AG04449 (cell line): Measurements from ENCODE around the gene BHLHE23.
"Not testable (repeated sequence)": the region's sequence is repeated elsewhere in the genome, so short reads cannot be mapped to it uniquely, and the experiment has no call there.

Experiments used
- CTCF ChIA-PET: fragments of 350-600 bp; formaldehyde crosslinking; extraction: SDS; loops from one replicate; lab custom pipeline; 2021; ENCODE audit warnings: antibody characterized with exemption; lab: Yijun Ruan, JAX
- POLR2A ChIA-PET: fragments of 400-600, 350-600 bp; formaldehyde crosslinking; extraction: SDS; loops from one replicate; lab custom pipeline; 2020; ENCODE audit warnings: antibody characterized with exemption, inconsistent platforms; lab: Yijun Ruan, JAX
- DNase-seq: peaks from one replicate; pipeline ENCODE4 v3.0.0-alpha.2; 2010; ENCODE audit warnings: low read depth, low spot score
- H3K4me3 ChIP-seq: 2 replicates; pipeline ENCODE4 v1.5.1; 2011; ENCODE audit warnings: low read depth, mild to moderate bottlenecking, control low read depth, low read length
- TF ChIP-seq, protein P1 (sequence below): IDR thresholded peaks from one replicate; pipeline ENCODE4 v1.5.1; 2011; ENCODE audit warnings: mild to moderate bottlenecking, moderate library complexity, low read length, control low read depth, inconsistent platforms; ENCODE audit not compliant: insufficient read depth; ENCODE audit errors: missing control alignments

The BHLHE23 gene

GRCh38 chr20:62963614-62964397 lies 43.0 kb downstream of the BHLHE23 start:
- H3K4me3 ChIP-seq: no peak overlapping the region
- ChIA-PET CTCF (interaction anchor here (0.7 to 1.7 kb wide), 3 partner anchors 9 to 48 kb away, joined by 4 to 7 read pairs (median 4); no protein-coding TSS in a partner anchor), POLR2A (no interaction called here)
- no peak for DNase-seq
- TF ChIP-seq, protein P1, sequence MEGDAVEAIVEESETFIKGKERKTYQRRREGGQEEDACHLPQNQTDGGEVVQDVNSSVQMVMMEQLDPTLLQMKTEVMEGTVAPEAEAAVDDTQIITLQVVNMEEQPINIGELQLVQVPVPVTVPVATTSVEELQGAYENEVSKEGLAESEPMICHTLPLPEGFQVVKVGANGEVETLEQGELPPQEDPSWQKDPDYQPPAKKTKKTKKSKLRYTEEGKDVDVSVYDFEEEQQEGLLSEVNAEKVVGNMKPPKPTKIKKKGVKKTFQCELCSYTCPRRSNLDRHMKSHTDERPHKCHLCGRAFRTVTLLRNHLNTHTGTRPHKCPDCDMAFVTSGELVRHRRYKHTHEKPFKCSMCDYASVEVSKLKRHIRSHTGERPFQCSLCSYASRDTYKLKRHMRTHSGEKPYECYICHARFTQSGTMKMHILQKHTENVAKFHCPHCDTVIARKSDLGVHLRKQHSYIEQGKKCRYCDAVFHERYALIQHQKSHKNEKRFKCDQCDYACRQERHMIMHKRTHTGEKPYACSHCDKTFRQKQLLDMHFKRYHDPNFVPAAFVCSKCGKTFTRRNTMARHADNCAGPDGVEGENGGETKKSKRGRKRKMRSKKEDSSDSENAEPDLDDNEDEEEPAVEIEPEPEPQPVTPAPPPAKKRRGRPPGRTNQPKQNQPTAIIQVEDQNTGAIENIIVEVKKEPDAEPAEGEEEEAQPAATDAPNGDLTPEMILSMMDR: no peak

DNA sequence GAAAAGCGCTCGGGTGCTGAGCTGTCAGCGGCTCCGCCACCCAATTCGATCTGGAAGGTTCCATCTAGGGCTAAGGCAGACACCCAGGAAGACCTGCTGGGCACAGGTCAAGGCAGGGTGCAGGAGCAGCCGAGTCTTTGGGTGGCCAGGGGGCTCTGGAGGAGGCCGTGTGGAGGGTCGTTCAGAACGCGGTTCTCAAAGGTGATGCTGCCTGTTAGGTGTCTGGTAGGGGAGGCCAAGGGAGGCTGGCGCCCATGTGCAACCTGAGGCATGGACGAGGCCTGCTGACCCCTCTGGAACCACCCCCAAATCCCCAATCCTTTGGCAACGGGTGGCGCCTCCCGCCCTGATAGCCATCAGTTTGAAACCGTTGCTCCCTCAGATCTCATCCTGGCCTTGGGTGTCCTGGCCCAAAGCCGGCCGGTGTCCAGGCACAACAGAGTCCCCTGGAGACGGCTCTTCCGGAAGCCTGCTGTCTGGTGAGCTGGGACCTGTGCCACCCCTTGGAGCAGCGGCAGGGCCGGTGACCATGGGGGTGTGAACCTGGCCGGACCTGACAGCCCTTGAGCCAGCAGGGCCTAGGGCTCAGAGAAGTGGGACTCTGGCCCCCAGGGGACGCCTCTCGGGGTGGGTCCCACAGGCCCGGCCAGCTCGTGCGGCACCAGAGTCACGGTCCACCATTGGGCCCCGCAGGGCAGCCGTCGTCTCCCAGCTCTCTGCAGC lies 43.7 kb downstream of the BHLHE23 start:
- ChIA-PET POLR2A (no interaction called here), CTCF (interaction anchor here (1.2 to 1.7 kb wide), 2 partner anchors 9 kb away, joined by 4 to 7 read pairs; no protein-coding TSS in a partner anchor)
- no peak overlapping the region for H3K4me3 ChIP-seq

GRCh38 chr20:62962221-62962879 lies 44.4 kb downstream of the BHLHE23 start:
- ChIA-PET POLR2A (no interaction called here), CTCF (interaction anchor here (1.0 to 1.5 kb wide), 3 partner anchors 8 to 11 kb away, joined by 3 to 7 read pairs (median 4); no protein-coding TSS in a partner anchor)
- TF ChIP-seq, protein P1: no peak
- no peak overlapping the region for H3K4me3 ChIP-seq
- no peak for DNase-seq

More for the DNA sequence above, 43.7 kb downstream of the BHLHE23 start:
- DNase-seq: no peak
- TF ChIP-seq, protein P1: no peak

DNA sequence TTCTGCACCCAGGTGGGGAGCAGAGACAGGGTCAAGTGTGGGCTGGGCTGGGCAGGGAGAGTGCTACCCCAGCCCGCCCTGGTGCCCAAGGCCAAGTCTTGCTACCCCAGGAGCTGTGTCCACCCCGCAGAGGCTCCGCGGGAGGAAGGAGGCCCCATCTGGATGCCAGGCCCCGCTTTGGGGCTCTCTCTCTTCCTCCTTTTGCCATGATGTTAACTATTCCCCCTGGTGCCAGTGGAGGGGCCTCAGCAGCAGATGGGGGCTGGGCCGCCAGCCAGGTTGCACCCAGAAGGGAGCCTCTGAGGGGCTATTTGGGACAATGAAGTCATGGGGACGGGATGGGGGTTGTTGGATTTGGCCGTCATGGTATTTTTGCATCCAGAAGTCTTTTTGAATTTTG lies 45.0 kb downstream of the BHLHE23 start:
- DNase-seq: no peak
- TF ChIP-seq, protein P1: no peak
- ChIA-PET POLR2A (no interaction called here), CTCF (interaction anchor here (1.0 to 1.5 kb wide), 3 partner anchors 9 to 11 kb away, joined by 3 to 7 read pairs (median 4); no protein-coding TSS in a partner anchor)
- no peak overlapping the region for H3K4me3 ChIP-seq

DNA sequence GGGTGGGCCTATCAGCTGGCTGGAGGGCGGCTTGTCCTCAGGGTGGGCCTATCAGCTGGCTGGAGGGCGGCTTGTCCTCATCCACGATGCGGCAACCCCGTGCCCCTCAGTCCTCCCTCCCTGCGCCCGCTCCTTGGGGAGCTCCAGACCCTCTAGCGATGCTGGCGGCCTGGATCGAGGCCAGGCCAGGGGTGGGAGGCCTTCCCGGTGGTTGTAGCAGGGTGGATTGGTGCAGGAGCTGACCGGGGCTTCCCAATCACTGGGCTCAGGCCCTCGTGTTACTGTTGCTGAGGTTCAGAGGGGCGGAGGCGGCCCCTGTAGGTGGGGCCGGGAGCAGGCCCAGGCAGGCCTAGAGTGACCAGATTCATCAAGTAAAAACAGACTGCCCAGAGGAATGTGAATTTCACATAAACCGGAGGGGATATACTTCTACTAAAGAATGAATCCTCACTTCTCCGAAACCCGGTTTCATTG lies 45.4 kb downstream of the BHLHE23 start:
- H3K4me3 ChIP-seq: no peak overlapping the region
- ChIA-PET CTCF (interaction anchor here (1.0 to 1.5 kb wide), 2 partner anchors 9 to 12 kb away, joined by 3 to 7 read pairs; no protein-coding TSS in a partner anchor), POLR2A (no interaction called here)
- DNase-seq: no peak
- TF ChIP-seq, protein P1: no peak

GRCh38 chr20:62960446-62961309 lies 46.1 kb downstream of the BHLHE23 start:
- H3K4me3 ChIP-seq, POLR2A ChIA-PET, DNase-seq: not testable (repeated sequence)
- CTCF ChIA-PET: interaction anchor here (0.9 to 1.5 kb wide), 3 partner anchors 10 to 12 kb away, joined by 3 to 7 read pairs (median 4); no protein-coding TSS in a partner anchor
